HG03135 (cell line): ENCODE data around the gene ANKRD17.
A peak's percentile ranks its signal among the peaks of the same experiment; 100 is the strongest.

Experiments
- ATAC-seq: cut with Tn5 transposase; IDR thresholded peaks from one replicate; pipeline ENCODE4 v1.9.1; 2021; ENCODE audit warnings: mild to moderate bottlenecking, moderate library complexity; ENCODE audit not compliant: unreplicated experiment

The ANKRD17 gene

GRCh38 chr4:73067971-73068394, 190.6 kb downstream of the ANKRD17 start:
- ATAC-seq: no peak

GRCh38 chr4:73066928-73067327, 191.7 kb downstream of the ANKRD17 start:
- no peak for ATAC-seq

- ATAC-seq: no peak
Measured at GRCh38 chr4:73066445-73066844, 192.2 kb downstream of the ANKRD17 start.

- ATAC-seq: no peak
Measured at GRCh38 chr4:73064536-73064935, 194.1 kb downstream of the ANKRD17 start.

GRCh38 chr4:73055241-73055897, 203.2 kb downstream of the ANKRD17 start:
- ATAC-seq: peak; percentile 63

- ATAC-seq: no peak
Measured at GRCh38 chr4:73053974-73054480, 204.6 kb downstream of the ANKRD17 start.

GRCh38 chr4:73053076-73053475, 205.5 kb downstream of the ANKRD17 start:
- ATAC-seq: no peak

GRCh38 chr4:73051625-73052024, 207.0 kb downstream of the ANKRD17 start:
- ATAC-seq: no peak

GRCh38 chr4:73045879-73046278, 212.7 kb downstream of the ANKRD17 start:
- no peak for ATAC-seq

- no peak for ATAC-seq
Measured at GRCh38 chr4:73037057-73037456, 221.5 kb downstream of the ANKRD17 start.

GRCh38 chr4:73036123-73036522, 222.5 kb downstream of the ANKRD17 start:
- ATAC-seq: no peak

GRCh38 chr4:73034896-73035295, 223.7 kb downstream of the ANKRD17 start:
- ATAC-seq: no peak

GRCh38 chr4:73028621-73029020, 230.0 kb downstream of the ANKRD17 start:
- no peak for ATAC-seq
